ENCODE data around the gene NRG3.

The NRG3 gene

DNA sequence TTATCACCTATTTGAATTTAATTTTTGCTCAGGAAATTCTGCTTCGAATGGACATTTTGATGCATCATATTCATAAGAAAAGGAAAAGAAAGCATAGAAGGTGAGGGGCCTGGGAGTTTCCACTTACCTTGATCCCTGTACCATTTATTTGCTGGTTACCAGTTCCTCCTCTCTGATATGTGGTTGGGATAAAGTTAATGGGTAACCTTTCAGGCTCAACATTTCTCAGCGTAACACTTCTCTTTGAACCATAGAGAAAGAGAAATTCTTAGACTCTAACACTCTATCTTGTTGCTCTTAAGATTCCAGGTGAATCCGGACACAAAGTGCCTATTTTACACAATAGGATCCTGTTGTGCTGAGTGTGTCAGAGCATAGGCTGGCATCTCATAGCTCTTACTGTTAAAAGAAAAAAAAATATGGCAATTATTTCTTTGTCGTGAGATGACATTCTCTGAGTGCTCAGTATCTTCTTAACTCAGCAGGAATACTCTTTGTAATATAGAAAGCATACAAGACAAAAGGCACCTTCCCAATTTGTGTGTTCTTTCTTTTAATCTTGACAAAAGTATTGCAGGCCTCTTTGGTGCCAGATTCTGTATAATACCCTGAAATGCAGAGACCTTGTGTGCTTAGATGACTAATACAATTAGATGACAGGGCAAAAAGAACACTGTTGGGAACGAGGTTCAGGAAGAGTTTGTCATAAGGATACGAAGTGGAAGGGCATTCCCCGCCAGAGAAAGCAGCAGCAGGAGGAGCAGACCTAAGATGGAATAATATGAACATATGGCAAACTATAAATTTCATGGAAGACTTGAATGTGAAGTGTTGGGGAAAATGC lies 689.6 kb downstream of the NRG3 start:
- peak; percentile 26 for DNase-seq (ENCODE audit: low read depth, low spot score)

GRCh38 chr10:82565197-82565575 lies 690.2 kb downstream of the NRG3 start:
- DNase-seq (ENCODE audit: low read depth, low spot score): no peak

- peak; percentile 65 for DNase-seq (ENCODE audit: low read depth, low spot score)
Observed at GRCh38 chr10:82572744-82573143, 697.8 kb downstream of the NRG3 start.

GRCh38 chr10:82574081-82574480 lies 699.1 kb downstream of the NRG3 start:
- no peak for DNase-seq (ENCODE audit: low read depth, low spot score)

GRCh38 chr10:82575318-82575717 lies 700.3 kb downstream of the NRG3 start:
- no peak for DNase-seq (ENCODE audit: low read depth, low spot score)

GRCh38 chr10:82576093-82576492 lies 701.1 kb downstream of the NRG3 start:
- no peak for DNase-seq (ENCODE audit: low read depth, low spot score)

- no peak for DNase-seq (ENCODE audit: low read depth, low spot score)
Observed at GRCh38 chr10:82581940-82582339, 706.9 kb downstream of the NRG3 start.

DNA sequence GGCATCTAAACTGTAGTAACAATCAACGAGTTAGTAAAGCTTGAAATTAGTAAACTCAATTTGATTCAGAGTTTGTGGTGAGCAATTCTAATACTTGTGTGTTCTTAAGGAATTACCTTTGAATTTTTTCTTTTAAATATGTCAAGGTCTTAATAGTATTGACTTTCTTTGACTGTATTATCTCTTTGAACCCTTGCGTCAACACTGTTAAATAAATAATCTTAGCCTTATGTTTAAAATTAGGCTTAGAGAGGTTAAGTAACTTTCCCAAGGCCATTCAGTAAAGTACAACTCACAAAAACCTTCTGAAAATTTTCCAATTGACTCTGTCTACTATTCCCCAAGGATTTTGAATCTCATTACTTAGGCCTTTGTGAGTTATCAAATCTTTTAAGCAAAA lies 716.4 kb downstream of the NRG3 start:
- no peak for DNase-seq (ENCODE audit: low read depth, low spot score)

- no peak for DNase-seq (ENCODE audit: low read depth, low spot score)
Observed at GRCh38 chr10:82597840-82598239, 722.8 kb downstream of the NRG3 start.

DNA sequence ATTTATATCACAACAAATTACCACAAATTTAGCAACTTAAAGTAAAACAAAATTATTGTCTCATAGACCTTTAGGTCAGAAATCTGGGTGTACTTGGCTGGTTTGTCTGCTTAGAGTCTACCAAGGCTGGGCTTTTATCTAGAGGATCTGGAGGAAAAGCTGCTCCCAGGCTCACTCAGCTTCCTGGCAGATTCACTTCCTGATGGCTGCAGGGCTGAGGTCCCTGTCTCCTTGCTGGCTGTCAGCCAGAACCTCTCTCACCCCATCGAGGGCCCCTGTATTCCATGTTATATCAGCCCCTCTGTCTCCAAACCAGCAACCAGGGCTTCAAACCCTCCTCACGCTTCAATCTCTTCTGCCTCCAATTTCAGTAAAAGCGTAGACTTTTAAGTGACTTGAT lies 734.9 kb downstream of the NRG3 start:
- no peak for DNase-seq (ENCODE audit: low read depth, low spot score)

DNA sequence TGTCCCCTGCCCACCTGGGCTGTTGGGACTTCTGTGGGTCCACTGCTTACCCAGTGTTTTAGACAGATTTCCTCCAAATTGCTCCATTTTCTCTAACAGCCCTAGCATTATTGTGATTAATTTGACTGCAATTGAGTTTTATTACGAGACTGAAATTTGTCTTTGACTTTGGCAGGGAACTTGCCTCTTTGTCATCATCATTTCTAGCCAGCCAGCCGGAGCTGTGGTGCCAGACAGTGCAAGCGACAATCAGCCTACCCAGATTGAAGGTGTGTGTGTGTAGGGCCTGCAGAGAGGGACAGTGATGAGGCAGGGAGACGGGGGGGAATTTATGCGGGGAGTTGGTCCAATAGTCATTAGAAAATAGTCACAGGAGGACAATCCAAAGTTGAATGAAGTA lies 743.0 kb downstream of the NRG3 start:
- DNase-seq (ENCODE audit: low read depth, low spot score): no peak

GRCh38 chr10:82621680-82622079 lies 746.7 kb downstream of the NRG3 start:
- no peak for DNase-seq (ENCODE audit: low read depth, low spot score)

DNA sequence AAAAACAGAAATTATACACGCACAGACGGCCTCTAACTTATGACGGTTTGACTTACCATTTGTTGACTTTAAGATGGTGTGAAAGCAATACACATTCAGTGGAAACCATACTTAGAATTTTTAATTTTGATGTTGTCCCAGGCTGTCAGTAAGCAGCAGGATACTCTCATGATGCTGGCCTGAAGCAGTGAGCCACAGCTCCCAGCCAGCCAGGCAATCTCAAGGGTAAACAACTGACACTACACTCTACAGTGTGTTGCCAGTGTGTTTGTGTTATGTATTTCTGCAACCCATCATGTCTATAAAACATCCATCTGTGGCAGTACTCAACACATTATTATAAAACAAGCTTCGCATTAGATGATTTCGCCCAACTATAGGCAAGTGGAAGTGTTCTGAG lies 747.5 kb downstream of the NRG3 start:
- no peak for DNase-seq (ENCODE audit: low read depth, low spot score)

DNA sequence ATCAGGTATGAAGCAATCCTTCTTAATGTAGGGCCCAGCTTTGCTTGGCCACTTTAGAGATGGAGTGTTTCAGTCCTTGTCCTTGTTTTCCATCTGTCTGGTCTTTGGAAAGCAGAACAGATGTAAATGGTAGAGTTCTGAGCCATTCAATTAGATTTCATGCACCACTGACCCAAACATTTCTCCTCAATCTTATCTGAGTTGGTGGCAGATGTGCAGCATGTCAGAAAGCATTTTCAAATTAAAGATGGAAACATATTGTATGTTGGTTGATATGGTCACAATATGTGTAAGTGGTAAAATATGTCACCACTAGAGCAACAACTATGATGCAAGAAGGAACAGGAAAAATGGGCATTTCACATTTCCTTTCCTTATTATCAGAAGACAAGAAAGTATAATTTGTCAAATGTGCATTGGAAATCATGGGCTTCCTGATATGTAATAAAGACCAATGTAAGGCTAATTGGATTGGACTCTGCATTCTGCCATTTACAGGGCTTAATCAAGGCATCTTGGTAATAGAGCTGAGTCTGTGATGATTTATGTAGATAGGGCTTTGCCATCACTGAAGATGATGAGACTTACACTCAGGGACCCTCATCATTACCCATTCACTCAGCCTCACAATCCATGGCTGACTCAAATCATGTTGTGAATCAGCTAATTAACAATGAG lies 750.7 kb downstream of the NRG3 start:
- no peak for DNase-seq (ENCODE audit: low read depth, low spot score)

GRCh38 chr10:82628373-82628772 lies 753.4 kb downstream of the NRG3 start:
- DNase-seq (ENCODE audit: low read depth, low spot score): peak; percentile 2

DNA sequence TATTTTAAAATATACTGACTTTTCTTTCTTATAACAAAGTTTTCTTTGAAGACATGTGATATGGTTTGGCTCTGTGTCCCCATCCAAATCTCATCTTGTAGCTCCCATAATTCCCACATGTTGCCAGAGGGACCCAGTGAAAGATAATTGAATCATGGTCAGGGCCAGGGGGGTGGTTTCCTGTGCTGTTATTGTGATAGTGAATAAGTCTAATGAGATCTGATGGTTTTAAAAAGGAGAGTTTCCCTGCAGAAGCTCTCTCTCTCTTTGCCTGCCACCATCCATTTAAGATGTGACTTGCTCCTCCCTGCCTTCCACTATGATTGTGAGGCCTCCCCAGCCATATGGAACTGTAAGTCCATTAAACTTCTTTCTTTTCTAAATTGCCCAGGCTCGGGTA lies 768.1 kb downstream of the NRG3 start:
- no peak for DNase-seq (ENCODE audit: low read depth, low spot score)

GRCh38 chr10:82643601-82644000 lies 768.6 kb downstream of the NRG3 start:
- no peak for DNase-seq (ENCODE audit: low read depth, low spot score)

DNA sequence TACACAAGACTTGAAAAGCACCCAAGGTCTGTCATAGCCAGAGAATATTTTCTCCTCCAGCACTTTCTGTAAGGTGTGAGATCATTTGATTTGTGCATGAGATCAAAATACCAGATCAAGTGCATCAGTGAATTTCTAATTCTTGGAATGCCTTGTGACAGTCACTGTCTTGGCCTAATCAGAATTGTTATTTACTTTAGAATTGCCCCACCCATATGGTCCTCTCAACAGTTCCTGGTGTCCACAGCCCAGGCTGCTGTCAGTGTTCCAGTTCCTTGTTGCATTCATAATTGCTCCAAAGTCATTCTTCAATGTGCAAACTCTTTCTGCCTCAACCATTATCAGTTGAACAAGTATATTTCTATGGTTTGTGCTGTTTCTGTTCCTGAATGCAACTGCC lies 770.2 kb downstream of the NRG3 start:
- no peak for DNase-seq (ENCODE audit: low read depth, low spot score)

DNA sequence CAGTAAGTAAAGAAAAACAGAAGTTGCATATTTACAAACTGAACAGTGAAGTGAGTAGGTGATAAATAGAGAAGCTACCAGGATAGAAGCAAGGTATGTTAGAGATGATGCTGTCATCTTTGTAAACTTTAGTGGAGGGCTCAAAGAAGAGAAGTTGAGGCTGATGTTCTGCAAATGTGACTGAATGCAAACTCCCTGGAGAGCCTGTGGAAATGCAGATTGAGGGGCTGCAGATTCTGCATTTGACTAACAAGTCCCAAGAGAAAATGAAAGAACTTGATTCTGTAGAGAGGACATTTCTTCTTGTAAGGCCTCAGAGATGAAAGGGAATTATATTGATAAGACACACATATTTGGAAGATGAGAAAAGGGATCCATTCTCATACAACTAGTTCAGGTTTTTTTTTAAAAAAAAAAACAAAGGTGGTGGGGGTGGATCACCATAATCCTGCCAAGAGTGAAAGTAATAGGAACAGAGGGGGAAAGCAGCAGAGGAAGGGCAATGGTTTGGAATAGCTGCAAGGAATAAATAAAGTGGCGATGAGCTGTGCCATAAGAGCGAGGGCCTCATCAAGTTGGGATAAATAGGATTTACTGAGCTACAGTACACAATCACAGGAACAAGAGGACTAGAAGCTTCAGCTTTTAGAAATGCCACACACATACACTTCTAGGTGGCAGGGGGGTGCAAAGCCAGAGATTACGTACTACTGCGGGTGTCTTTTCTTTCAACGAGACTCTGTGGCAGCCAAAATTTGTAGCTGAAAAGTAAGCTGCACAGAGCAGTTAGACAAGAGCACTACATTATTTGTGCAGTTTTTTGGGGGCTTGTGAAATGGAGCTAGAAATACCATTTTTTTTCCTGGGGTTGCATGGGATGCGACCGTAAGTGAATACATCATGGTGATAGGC lies 778.5 kb downstream of the NRG3 start:
- no peak for DNase-seq (ENCODE audit: low read depth, low spot score)

- DNase-seq (ENCODE audit: low read depth, low spot score): no peak
Observed at GRCh38 chr10:82660205-82660604, 785.2 kb downstream of the NRG3 start.

- no peak for DNase-seq (ENCODE audit: low read depth, low spot score)
Observed at GRCh38 chr10:82660986-82661385, 786.0 kb downstream of the NRG3 start.

DNA sequence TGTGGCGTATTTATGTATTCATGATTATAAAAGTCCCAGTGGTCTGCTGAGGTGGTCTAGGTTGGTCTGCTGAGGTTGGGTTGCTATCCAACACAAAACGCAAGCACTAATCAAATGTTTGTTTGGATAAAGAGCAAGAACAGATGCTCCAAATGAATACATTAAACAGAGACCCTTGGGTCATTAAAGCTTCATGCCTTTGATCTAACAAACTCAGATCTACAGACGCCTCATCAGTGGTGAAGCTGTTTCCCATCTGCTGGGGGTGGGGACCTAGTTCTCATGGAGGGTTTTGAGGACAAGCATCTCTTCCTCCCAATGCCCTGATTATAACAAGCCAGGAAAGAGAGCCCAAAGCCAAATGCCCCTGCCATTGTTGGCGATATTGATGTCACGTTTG lies 786.7 kb downstream of the NRG3 start:
- no peak for DNase-seq (ENCODE audit: low read depth, low spot score)
